ENCODE measurements around the gene RAP1GAP2. TPM values are rescaled to one million over a fixed set of nuclear protein-coding genes. Genes with fewer than 3 reads are reported as not detected.
"Not testable (repeated sequence)": the region's sequence is repeated elsewhere in the genome, so short reads cannot be mapped to it uniquely, and the experiment has no call there.

Gene RAP1GAP2
- polyA plus RNA-seq, 1 of the 3 experiments (the other 2 are of a cell fraction), result 22.0 TPM

- CTCF ChIA-PET, result interaction anchor here (1.7 kb wide), 1 partner anchor 22 kb away, joined by 5 read pairs; no protein-coding TSS in a partner anchor
- H3K27ac ChIP-seq (ENCODE audit: low read depth in 2 of 2, low read length in 1 of 2); H3K4me1 ChIP-seq (ENCODE audit: control insufficient read depth in 1 of 2, insufficient read depth in 2 of 2, low read depth in 1 of 2, low read length in 1 of 2); H3K4me3 ChIP-seq (ENCODE audit: low read depth in 2 of 2, low read length in 1 of 2); H4K20me1 ChIP-seq (ENCODE audit: insufficient read depth); H2AFZ ChIP-seq (ENCODE audit: low read depth); H3K9me2 ChIP-seq; H3K9me3 ChIP-seq; H3K79me2 ChIP-seq (ENCODE audit: insufficient read depth); H3F3A ChIP-seq (replicated peaks; ENCODE audit: insufficient read depth); H3K4me2 ChIP-seq; H3K9ac ChIP-seq; H3K27me3 ChIP-seq (ENCODE audit: insufficient read depth); DNase-seq: not testable (repeated sequence)
- WGBS (ENCODE audit: low lambda C conversion rate), result 95% methylated on average over 21 of the region's 21 CpGs
- peaks cover under 1 to 25% of the 10 kb centered on the region in 2 experiments for H3K36me3 ChIP-seq (replicated peaks in 1 of 2; ENCODE audit: control insufficient read depth in 1 of 2, insufficient read depth in 2 of 2, low read length in 1 of 2)
- POLR2A ChIA-PET, result interaction anchor here (1.0 kb wide), 1 partner anchor 14 kb away, joined by 3 read pairs; no protein-coding TSS in a partner anchor
Measured at GRCh38 chr17:2991396-2992180, 195.3 kb downstream of the RAP1GAP2 start.

DNA sequence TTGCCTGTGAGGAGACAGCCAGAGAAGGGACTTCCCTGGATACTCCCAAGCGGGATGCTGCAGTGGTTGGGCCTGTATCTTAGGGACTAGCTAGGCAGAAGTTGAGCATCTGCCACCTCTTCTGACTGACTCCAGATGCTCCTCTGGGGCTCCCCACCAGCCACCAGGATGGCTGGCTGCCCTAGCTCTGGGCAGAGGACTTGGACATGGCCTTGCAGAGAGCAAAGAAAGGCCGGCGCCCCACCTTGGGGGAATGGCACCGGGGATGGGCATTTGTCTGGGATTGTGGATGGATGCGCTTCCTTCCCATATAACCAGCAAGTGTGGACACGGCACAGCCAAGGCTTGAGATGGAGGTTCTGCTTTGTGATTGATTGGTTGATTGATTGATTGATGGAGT lies 198.2 kb downstream of the RAP1GAP2 start:
- CTCF ChIA-PET, result interaction anchor here (1.3 to 1.8 kb wide), 2 partner anchors 19 to 64 kb away, joined by 4 to 5 read pairs; no protein-coding TSS in a partner anchor
- 96% methylated on average over 6 of the region's 6 CpGs for WGBS (ENCODE audit: low lambda C conversion rate)

More for the DNA sequence above, 198.2 kb downstream of the RAP1GAP2 start:
- Histone ChIP-seq H4K20me1 (ENCODE audit: insufficient read depth) (no peaks in the 10 kb centered on the region), H3F3A (replicated peaks; ENCODE audit: insufficient read depth) (peaks cover 17% of the 10 kb centered on the region), H3K4me3 (ENCODE audit: low read depth in 2 of 2, low read length in 1 of 2) (no peak overlapping the region), H2AFZ (ENCODE audit: low read depth) (no peak overlapping the region), H3K9me2 (no peaks in the 10 kb centered on the region), H3K36me3 (replicated peaks in 1 of 2; ENCODE audit: control insufficient read depth in 1 of 2, insufficient read depth in 2 of 2, low read length in 1 of 2) (peaks cover 0 to 17% of the 10 kb centered on the region in 2 experiments), H3K9ac (no peak overlapping the region), H3K4me2 (no peak overlapping the region), H3K27ac (ENCODE audit: low read depth in 2 of 2, low read length in 1 of 2) (no peak overlapping the region; a peak in 1 of 4 replicates), H3K27me3 (ENCODE audit: insufficient read depth) (no peaks in the 10 kb centered on the region), H3K79me2 (ENCODE audit: insufficient read depth) (no peaks in the 10 kb centered on the region; the same call in 1 of the 2 replicates), H3K9me3 (no peaks in the 10 kb centered on the region), H3K4me1 (ENCODE audit: control insufficient read depth in 1 of 2, insufficient read depth in 2 of 2, low read depth in 1 of 2, low read length in 1 of 2) (peaks cover 0 to 7% of the 10 kb centered on the region in 2 experiments; a peak in 1 of 4 replicates)
- DNase-seq, result no peak
- no peak for TF ChIP-seq REST (IDR thresholded peaks at IDR 0.05; ENCODE audit: low read depth, low read length)
- no peak for TF ChIP-seq SMC3 (IDR thresholded peaks at IDR 0.05; ENCODE audit: low read depth, low read length)
- TF ChIP-seq IRF3 (IDR thresholded peaks at IDR 0.05; ENCODE audit: low read depth, low read length), result no peak
- no peak for TF ChIP-seq POLR2AphosphoS5 (IDR thresholded peaks at IDR 0.05; ENCODE audit: low read depth, low read length)
- TF ChIP-seq MAX (IDR thresholded peaks at IDR 0.05; ENCODE audit: low read depth), result no peak
- no peak for TF ChIP-seq MEF2A (IDR thresholded peaks at IDR 0.05; ENCODE audit: borderline replicate concordance, low read depth)
- POLR2A ChIA-PET, result no interaction called here

Data from SK-N-SH (cell line).